ENCODE data around the gene FBLN7. TPM values are rescaled to one million over a fixed set of nuclear protein-coding genes. Genes with fewer than 3 reads are reported as not detected.
"Not testable (repeated sequence)": the region's sequence is repeated elsewhere in the genome, so short reads cannot be mapped to it uniquely, and the experiment has no call there.

Gene FBLN7
- total and polyA plus RNA-seq, 12 donors, result 0.22 to 1.7 (median 0.66) TPM

- TF ChIP-seq CTCF (IDR thresholded peaks at IDR 0.05), result no peak
- Histone ChIP-seq H3K36me3 (no peaks in the 10 kb centered on the region), H3K27me3 (peaks cover 0 to 20% (median 5%) of the 10 kb centered on the region in 7 donors), H3K9me3 (peaks cover 0 to 14% (median 5%) of the 10 kb centered on the region in 11 donors), H3K4me1 (peaks cover 0 to 9% (median 3%) of the 10 kb centered on the region in 9 donors), H3K27ac (peak overlapping the region in 1 of 10 donors; percentile 34), H3K4me3 (peak overlapping the region; percentile 29 to 75 (median 56))
- WGBS, 2 donors, result 19 to 20% methylated on average over 15 of the region's 15 CpGs
- ATAC-seq (peak in 4 of 8 donors; percentile 31 to 54 (median 42)), DNase-seq (no peak)
- intact Hi-C loops (cut with DNase I), result no loop called here
These were observed 548 bp upstream of the FBLN7 start for GRCh38 chr2:112137516-112138158.

- H3K27me3 ChIP-seq, result peaks cover 0 to 20% (median 5%) of the 10 kb centered on the region in 7 donors
- DNase-seq; ATAC-seq; H3K36me3 ChIP-seq; H3K4me3 ChIP-seq; H3K9me3 ChIP-seq; intact Hi-C loops (cut with DNase I); H3K4me1 ChIP-seq; H3K27ac ChIP-seq: not testable (repeated sequence)
- WGBS, 2 donors, result 0 to 1% methylated on average over 9 to 22 of the region's 32 CpGs
These were observed 939 bp downstream of the FBLN7 start for GRCh38 chr2:112139033-112139614.

GRCh38 chr2:112139661-112140204 is 1.5 kb downstream of the FBLN7 start:
- H3K4me1 ChIP-seq; intact Hi-C loops (cut with DNase I); DNase-seq; H3K36me3 ChIP-seq; H3K9me3 ChIP-seq; ATAC-seq; H3K27ac ChIP-seq: not testable (repeated sequence)
- H3K4me3 ChIP-seq, result peak overlapping the region in 3 of 10 donors; percentile 28 to 44 (median 34)
- peaks cover 0 to 20% (median 5%) of the 10 kb centered on the region in 7 donors for H3K27me3 ChIP-seq
- WGBS, 2 donors, result 2 to 3% methylated on average over 26 to 34 of the region's 38 CpGs

- 14 to 23% methylated on average over 27 to 30 of the region's 30 CpGs for WGBS, 2 donors
- TF ChIP-seq CTCF (IDR thresholded peaks at IDR 0.05), result no peak
- no peaks in the 10 kb centered on the region for H3K9me3 ChIP-seq
- H3K4me3 ChIP-seq, result peak overlapping the region in 7 of 10 donors; percentile 10 to 44 (median 28)
- H3K27me3 ChIP-seq, result peaks cover 0 to 20% (median 5%) of the 10 kb centered on the region in 7 donors
- ATAC-seq, result no peak
- no peaks in the 10 kb centered on the region for H3K36me3 ChIP-seq
- intact Hi-C loops (cut with DNase I), result no loop called here
- H3K4me1 ChIP-seq, result peaks cover 0 to 9% (median 3%) of the 10 kb centered on the region in 9 donors
- peak in 1 of 2 donors; percentile 31 for DNase-seq
- H3K27ac ChIP-seq, result peak overlapping the region in 1 of 10 donors; percentile 12
These were observed 2.1 kb downstream of the FBLN7 start for GRCh38 chr2:112140205-112140802.

- WGBS, 2 donors, result 89 to 90% methylated on average over 20 of the region's 20 CpGs
- H3K27ac ChIP-seq, result no peak overlapping the region
- H3K4me1 ChIP-seq, result peaks cover 0 to 9% (median 3%) of the 10 kb centered on the region in 9 donors
- DNase-seq (no peak), ATAC-seq (no peak)
- intact Hi-C loops (cut with DNase I), result no loop called here
- no peaks in the 10 kb centered on the region for H3K36me3 ChIP-seq
- H3K27me3 ChIP-seq, result peaks cover 0 to 20% (median 5%) of the 10 kb centered on the region in 7 donors
- no peak for TF ChIP-seq CTCF (IDR thresholded peaks at IDR 0.05)
- no peaks in the 10 kb centered on the region for H3K9me3 ChIP-seq
- peak overlapping the region in 1 of 10 donors; percentile 33 for H3K4me3 ChIP-seq
These were observed 2.9 kb downstream of the FBLN7 start for GRCh38 chr2:112140899-112141625.
